Gastroesophageal sphincter (tissue), 3 donors: Measurements from ENCODE around the gene ARIH1.

Source experiments
- POLR2A ChIP-seq, 2 donors: fragments of 450-650 bp; IDR thresholded peaks; one replicate each; pipeline ENCODE4 v1.6.1; 2017; ENCODE audit warnings: antibody characterized with exemption in 2 of 2, mild to moderate bottlenecking in 2 of 2, moderate library complexity in 1 of 2
- TF ChIP-seq, protein P1 (sequence below), 4 experiments: fragments of 200-600 bp in 2 of 4; fragments of 450-650 bp in 2 of 4; sonication (generic) in 1 of 4; IDR thresholded peaks; one replicate each; pipeline ENCODE4 v1.5.1; 2017 to 2019; ENCODE audit warnings: antibody characterized with exemption in 4 of 4, mild to moderate bottlenecking in 2 of 4, moderate library complexity in 2 of 4

DNA sequence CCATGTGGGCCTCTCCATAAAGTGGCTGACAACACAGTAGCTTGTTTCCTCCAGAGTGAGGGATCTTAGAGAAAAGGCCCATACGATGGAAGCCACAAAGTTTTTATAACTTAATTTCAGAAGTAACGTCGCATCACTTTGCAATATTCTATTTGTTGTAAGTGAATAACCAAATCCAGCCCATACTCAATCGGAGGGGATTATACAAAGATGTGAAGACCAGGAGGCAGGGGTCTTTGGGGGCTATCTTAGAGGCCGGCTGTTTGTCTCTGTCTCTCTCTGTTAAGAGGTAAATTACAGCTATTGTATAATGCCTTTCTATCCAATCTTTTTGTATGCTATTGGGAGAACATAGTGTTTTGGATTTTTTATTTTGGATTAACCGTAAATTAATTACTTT is 9.1 kb downstream of the ARIH1 start:
- no peak for TF ChIP-seq POLR2A (IDR thresholded peaks at IDR 0.05)
- TF ChIP-seq, protein P1, sequence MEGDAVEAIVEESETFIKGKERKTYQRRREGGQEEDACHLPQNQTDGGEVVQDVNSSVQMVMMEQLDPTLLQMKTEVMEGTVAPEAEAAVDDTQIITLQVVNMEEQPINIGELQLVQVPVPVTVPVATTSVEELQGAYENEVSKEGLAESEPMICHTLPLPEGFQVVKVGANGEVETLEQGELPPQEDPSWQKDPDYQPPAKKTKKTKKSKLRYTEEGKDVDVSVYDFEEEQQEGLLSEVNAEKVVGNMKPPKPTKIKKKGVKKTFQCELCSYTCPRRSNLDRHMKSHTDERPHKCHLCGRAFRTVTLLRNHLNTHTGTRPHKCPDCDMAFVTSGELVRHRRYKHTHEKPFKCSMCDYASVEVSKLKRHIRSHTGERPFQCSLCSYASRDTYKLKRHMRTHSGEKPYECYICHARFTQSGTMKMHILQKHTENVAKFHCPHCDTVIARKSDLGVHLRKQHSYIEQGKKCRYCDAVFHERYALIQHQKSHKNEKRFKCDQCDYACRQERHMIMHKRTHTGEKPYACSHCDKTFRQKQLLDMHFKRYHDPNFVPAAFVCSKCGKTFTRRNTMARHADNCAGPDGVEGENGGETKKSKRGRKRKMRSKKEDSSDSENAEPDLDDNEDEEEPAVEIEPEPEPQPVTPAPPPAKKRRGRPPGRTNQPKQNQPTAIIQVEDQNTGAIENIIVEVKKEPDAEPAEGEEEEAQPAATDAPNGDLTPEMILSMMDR (IDR thresholded peaks at IDR 0.05) = no peak
